HCT116 (cell line): ENCODE measurements around the gene PTOV1.

ENCODE experiments used
- ATF3 ChIP-seq: IDR thresholded peaks from 2 replicates; pipeline ENCODE4 v1.6.1; 2012
- CEBPB ChIP-seq: IDR thresholded peaks from 2 replicates; pipeline ENCODE4 v1.6.1; 2012; ENCODE audit warnings: low read depth
- CTCF ChIP-seq, 3 experiments: fragments of 200-600 bp in 1 of 3; sonication (generic) in 1 of 3; IDR thresholded peaks in 2 of 3; conservative IDR thresholded peaks in 1 of 3; 2 replicates each; pipeline ENCODE4 v1.5.1; 2012 to 2017; ENCODE audit warnings: low read depth in 2 of 3, low read length in 2 of 3, antibody characterized with exemption in 1 of 3, borderline replicate concordance in 1 of 3, control low read depth in 1 of 3, mild to moderate bottlenecking in 1 of 3, mixed read lengths in 1 of 3, mixed run types in 1 of 3, moderate library complexity in 1 of 3; ENCODE audit not compliant: insufficient read depth in 1 of 3
- ELF1 ChIP-seq: IDR thresholded peaks from 2 replicates; pipeline ENCODE4 v1.6.1; 2012; ENCODE audit warnings: low read depth, borderline replicate concordance
- MAX ChIP-seq: IDR thresholded peaks from 2 replicates; pipeline ENCODE4 v1.6.1; 2012
- POLR2A ChIP-seq: IDR thresholded peaks from 2 replicates; pipeline ENCODE4 v1.7.0; 2011; ENCODE audit warnings: borderline replicate concordance; ENCODE audit not compliant: insufficient read depth, insufficient read length; ENCODE audit errors: extremely low read depth
- POLR2AphosphoS5 ChIP-seq: IDR thresholded peaks from 2 replicates; pipeline ENCODE4 v1.6.1; 2011; ENCODE audit warnings: mild to moderate bottlenecking, low read depth, low read length, moderate library complexity
- RAD21 ChIP-seq: IDR thresholded peaks from 2 replicates; pipeline ENCODE4 v1.6.1; 2012; ENCODE audit warnings: low read depth, mild to moderate bottlenecking
- REST ChIP-seq: IDR thresholded peaks from 2 replicates; pipeline ENCODE4 v1.6.1; 2012; ENCODE audit warnings: low read depth
- ZBTB33 ChIP-seq: IDR thresholded peaks from 2 replicates; pipeline ENCODE4 v1.6.1; 2011; ENCODE audit warnings: mild to moderate bottlenecking, low read length, moderate library complexity; ENCODE audit not compliant: insufficient replicate concordance; ENCODE audit errors: extremely low read depth
- ZFX ChIP-seq: fragments of 450-650 bp; IDR thresholded peaks from 2 replicates; pipeline ENCODE4 v1.6.1; 2017

- TF ChIP-seq POLR2A (no peak), MAX (no peak), CTCF (IDR thresholded peaks at IDR 0.05 in 2 of 3, conservative IDR thresholded peaks at IDR 0.05 in 1 of 3; ENCODE audit: borderline replicate concordance in 1 of 3, insufficient read depth in 1 of 3, low read depth in 2 of 3, low read length in 2 of 3) (no peak), ZFX (no peak), POLR2AphosphoS5 (no peak), ELF1 (no peak), ATF3 (no peak), ZBTB33 (no peak), CEBPB (no peak), REST (no peak), RAD21 (no peak)
Observed at GRCh38 chr19:49889038-49889686, 38.2 kb downstream of the PTOV1 start.
